ENCODE data around the gene RFT1. TPM values are rescaled to one million over a fixed set of nuclear protein-coding genes. Genes with fewer than 3 reads are reported as not detected.

RFT1 gene
- total RNA-seq, 1 donor from 2014 or later: 18.6 TPM

DNA sequence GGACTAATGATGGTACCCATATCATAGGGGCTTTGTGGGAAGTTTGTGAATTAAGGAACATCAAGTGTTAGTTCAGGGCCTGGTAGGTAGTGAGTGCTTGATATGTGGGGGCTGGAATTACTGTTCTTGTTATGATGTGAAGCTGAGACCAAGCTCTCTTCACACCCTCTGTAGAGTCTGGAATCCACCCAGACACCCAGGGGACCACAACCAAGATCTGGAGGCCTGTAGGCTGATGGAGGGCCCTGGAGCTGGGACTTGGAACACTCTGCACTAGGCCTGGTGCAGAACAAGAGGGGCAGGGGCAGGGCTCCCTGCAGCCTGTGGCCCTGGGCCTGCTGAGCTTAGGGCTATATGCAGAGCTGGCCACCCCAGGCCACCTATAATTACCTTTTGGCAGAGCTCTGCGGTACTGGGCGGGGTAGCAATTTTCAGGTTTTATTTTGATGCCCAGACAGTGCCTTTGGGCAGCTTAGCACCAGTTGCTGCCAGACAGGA lies 17.7 kb upstream of the RFT1 start:
- Histone ChIP-seq H3K4me3 (ENCODE audit: low read depth, low read length) (no peak overlapping the region), H3K27me3 (ENCODE audit: control insufficient read depth, insufficient read depth, low read length) (no peaks in the 10 kb centered on the region), H3K36me3 (ENCODE audit: control insufficient read depth, insufficient read depth, low read length) (no peaks in the 10 kb centered on the region)
- TF ChIP-seq, protein P1, sequence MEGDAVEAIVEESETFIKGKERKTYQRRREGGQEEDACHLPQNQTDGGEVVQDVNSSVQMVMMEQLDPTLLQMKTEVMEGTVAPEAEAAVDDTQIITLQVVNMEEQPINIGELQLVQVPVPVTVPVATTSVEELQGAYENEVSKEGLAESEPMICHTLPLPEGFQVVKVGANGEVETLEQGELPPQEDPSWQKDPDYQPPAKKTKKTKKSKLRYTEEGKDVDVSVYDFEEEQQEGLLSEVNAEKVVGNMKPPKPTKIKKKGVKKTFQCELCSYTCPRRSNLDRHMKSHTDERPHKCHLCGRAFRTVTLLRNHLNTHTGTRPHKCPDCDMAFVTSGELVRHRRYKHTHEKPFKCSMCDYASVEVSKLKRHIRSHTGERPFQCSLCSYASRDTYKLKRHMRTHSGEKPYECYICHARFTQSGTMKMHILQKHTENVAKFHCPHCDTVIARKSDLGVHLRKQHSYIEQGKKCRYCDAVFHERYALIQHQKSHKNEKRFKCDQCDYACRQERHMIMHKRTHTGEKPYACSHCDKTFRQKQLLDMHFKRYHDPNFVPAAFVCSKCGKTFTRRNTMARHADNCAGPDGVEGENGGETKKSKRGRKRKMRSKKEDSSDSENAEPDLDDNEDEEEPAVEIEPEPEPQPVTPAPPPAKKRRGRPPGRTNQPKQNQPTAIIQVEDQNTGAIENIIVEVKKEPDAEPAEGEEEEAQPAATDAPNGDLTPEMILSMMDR (IDR thresholded peaks at IDR 0.05; ENCODE audit: insufficient read depth, low read length, poor library complexity, severe bottlenecking): no peak
- DNase-seq (ENCODE audit: low read depth): no peak

DNA sequence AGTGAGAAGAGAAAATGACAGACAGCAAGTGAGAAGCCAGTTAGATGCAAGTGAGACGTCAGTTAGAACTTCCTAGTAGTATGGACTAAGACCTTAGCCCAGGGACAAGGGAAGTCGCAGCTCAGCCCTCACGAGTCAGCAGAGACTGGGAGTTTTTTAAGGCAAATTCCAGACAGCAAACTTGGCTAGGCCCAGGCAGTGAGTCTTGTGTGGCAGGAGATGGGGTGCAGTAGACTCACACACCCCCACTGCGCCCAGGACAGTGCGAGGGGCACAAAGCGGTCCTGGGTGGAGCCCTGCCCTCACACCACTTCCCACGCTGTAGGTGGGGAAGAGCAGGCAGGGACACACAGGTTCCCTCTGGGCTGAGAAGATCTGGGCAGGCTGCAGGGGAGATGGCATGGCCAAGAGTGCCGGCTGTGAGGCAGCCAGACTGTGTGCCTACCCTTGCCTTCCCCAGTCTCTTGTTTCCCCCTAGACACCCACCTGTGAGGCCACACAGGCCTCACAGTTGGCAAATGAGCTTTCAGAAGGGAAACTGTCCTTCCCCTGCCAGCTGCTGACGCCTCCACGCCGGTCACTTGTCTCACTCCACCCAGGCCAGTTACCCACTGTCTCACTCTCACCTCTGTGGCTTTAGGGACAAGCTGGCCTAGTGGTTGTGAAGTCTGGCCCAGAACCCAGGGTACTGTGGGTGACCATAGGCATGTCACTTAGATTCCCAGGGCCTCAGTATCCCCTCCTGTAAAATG lies 17.1 kb upstream of the RFT1 start:
- DNase-seq (ENCODE audit: low read depth): no peak

DNA sequence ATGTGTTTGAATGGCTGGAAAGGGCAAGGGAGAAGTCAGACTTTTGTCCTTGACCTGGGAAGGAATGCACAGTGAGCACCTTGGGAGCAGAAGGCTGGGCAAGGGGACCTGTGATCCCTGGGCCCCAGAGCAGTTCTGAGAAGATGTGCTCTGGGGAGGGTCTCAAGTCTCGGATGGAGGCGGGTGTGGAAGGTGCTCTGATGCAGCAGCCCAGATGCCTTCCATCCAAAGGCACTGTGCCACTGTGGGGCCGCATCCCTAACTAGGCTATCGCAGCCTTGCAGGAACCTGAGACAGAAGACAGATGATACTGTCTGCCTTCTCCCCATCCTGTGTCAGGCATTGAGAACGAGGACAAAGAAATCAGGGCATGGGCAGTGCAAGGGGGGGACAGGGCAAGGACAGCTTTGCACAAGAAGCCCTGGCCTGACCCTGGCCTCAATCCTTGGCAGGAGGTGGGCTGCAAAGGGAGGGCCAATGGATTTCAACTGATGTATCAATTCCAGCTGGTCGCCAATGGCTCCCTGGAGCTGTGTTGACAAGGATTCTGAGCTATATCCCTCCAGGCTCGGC lies 16.2 kb upstream of the RFT1 start:
- TF ChIP-seq, protein P1 (IDR thresholded peaks at IDR 0.05; ENCODE audit: insufficient read depth, low read length, poor library complexity, severe bottlenecking): no peak
- Histone ChIP-seq H3K36me3 (ENCODE audit: control insufficient read depth, insufficient read depth, low read length) (no peaks in the 10 kb centered on the region), H3K27me3 (ENCODE audit: control insufficient read depth, insufficient read depth, low read length) (no peaks in the 10 kb centered on the region), H3K4me3 (ENCODE audit: low read depth, low read length) (no peak overlapping the region)
- no peak for DNase-seq (ENCODE audit: low read depth)

More for the DNA sequence above, 17.1 kb upstream of the RFT1 start:
- no peaks in the 10 kb centered on the region for H3K36me3 ChIP-seq (ENCODE audit: control insufficient read depth, insufficient read depth, low read length)
- H3K27me3 ChIP-seq (ENCODE audit: control insufficient read depth, insufficient read depth, low read length): no peaks in the 10 kb centered on the region
- TF ChIP-seq, protein P1 (IDR thresholded peaks at IDR 0.05; ENCODE audit: insufficient read depth, low read length, poor library complexity, severe bottlenecking): no peak
- H3K4me3 ChIP-seq (ENCODE audit: low read depth, low read length): no peak overlapping the region

DNA sequence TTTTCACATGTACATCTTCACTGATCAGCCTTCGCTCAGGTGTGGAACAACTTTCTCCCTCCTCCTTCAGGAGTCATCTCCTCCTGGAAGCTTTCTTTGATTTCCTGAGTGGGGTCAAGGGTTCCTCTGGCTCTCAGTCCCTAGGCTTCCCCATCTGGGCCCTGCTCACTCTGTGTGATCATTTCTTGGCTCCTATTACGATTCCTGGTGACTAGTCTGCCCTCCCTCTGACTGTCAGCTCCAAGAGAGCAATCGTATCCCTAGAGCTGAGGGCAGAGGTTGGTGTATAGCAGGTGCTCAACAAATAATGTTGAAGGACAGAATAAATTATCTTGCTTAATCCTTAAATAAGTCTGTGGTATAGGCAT lies 15.5 kb upstream of the RFT1 start:
- no peak for DNase-seq (ENCODE audit: low read depth)
- TF ChIP-seq, protein P1 (IDR thresholded peaks at IDR 0.05; ENCODE audit: insufficient read depth, low read length, poor library complexity, severe bottlenecking): no peak
- Histone ChIP-seq H3K36me3 (ENCODE audit: control insufficient read depth, insufficient read depth, low read length) (no peaks in the 10 kb centered on the region), H3K27me3 (ENCODE audit: control insufficient read depth, insufficient read depth, low read length) (no peaks in the 10 kb centered on the region), H3K4me3 (ENCODE audit: low read depth, low read length) (no peak overlapping the region)

DNA sequence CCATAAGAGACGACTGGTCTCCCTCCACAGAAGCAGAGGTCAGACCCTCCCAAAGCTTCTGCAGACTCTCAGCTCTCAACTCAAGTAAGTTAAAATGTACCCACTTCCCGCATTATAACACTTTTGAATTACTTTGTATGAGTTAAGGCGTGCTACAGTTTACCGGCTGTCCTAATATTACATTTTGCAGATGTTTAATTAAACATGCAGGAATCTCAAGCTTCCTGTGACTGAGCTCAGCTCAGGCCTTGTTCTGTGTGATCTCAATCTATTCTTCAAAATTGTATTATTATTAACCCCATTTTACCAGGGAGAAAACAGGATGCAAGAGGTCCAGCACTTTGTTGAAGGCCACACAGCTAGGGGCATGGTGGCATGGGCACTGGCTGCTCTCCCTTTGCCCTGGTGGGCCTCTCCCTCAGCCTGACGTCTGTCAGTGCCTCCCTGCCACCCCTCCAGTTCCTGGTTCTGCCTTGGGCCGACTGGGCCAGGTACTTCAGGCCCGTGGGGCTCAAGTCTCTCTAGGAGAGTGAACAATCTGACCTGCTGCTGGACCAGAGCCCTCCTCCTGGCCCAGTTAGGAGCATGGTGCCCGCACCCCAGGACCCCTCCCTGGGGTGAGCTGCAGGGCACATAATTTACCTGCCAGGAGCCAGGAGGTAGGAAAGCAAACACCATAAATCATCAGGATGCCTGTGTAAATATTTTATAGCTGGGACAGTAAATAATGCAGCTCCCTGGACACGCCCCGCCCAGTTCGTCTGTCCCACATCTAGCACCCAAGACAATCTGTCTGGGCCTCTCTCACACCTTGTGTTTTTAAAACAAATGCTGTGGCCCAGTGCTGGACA lies 14.9 kb upstream of the RFT1 start:
- no peak for DNase-seq (ENCODE audit: low read depth)
- TF ChIP-seq, protein P1 (IDR thresholded peaks at IDR 0.05; ENCODE audit: insufficient read depth, low read length, poor library complexity, severe bottlenecking): no peak
- Histone ChIP-seq H3K27me3 (ENCODE audit: control insufficient read depth, insufficient read depth, low read length) (no peaks in the 10 kb centered on the region), H3K36me3 (ENCODE audit: control insufficient read depth, insufficient read depth, low read length) (no peaks in the 10 kb centered on the region), H3K4me3 (ENCODE audit: low read depth, low read length) (no peak overlapping the region)
